Choroid plexus epithelial cell (primary cell): Measurements from ENCODE around the gene CEP295NL.
"Not testable (repeated sequence)": the region's sequence is repeated elsewhere in the genome, so short reads cannot be mapped to it uniquely, and the experiment has no call there.

Experiments used
- DNase-seq: peaks from one replicate; pipeline ENCODE4 v3.0.0-alpha.2; 2010; ENCODE audit warnings: low read depth
- H3K4me3 ChIP-seq: 2 replicates; pipeline ENCODE4 v1.5.1; 2011; ENCODE audit warnings: low read depth, mild to moderate bottlenecking, control low read depth, low read length, moderate library complexity
- TF ChIP-seq, protein P1 (sequence below): conservative IDR thresholded peaks from 2 replicates; pipeline ENCODE4 v1.5.1; 2011; ENCODE audit warnings: low read depth, mild to moderate bottlenecking, control low read depth, inconsistent platforms, low read length, moderate library complexity

The CEP295NL gene

GRCh38 chr17:78878871-78879527, 24.0 kb downstream of the CEP295NL start:
- peak overlapping the region; percentile 17 for H3K4me3 ChIP-seq
- TF ChIP-seq, protein P1, sequence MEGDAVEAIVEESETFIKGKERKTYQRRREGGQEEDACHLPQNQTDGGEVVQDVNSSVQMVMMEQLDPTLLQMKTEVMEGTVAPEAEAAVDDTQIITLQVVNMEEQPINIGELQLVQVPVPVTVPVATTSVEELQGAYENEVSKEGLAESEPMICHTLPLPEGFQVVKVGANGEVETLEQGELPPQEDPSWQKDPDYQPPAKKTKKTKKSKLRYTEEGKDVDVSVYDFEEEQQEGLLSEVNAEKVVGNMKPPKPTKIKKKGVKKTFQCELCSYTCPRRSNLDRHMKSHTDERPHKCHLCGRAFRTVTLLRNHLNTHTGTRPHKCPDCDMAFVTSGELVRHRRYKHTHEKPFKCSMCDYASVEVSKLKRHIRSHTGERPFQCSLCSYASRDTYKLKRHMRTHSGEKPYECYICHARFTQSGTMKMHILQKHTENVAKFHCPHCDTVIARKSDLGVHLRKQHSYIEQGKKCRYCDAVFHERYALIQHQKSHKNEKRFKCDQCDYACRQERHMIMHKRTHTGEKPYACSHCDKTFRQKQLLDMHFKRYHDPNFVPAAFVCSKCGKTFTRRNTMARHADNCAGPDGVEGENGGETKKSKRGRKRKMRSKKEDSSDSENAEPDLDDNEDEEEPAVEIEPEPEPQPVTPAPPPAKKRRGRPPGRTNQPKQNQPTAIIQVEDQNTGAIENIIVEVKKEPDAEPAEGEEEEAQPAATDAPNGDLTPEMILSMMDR = no peak
- DNase-seq = no peak

DNA sequence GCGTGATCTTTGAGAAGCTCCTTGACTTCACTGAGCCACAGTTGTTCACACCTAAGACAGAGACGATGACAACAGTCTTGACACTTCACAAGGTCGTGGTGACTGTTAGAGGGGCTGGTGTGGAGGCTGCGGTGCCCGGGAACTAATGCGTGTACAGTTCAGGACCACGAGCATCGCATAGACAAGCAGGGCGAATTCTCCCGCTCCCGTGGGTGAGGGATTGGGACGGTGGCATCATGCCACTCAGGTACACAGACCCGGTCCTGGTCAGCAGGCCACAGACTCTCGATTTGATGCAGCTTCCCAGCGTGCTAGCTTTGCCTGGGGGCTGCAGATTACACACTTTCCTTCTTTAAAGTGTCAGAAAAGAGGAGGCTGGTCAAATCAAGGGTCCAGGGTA, 24.7 kb downstream of the CEP295NL start:
- H3K4me3 ChIP-seq = no peak overlapping the region
- TF ChIP-seq, protein P1 = no peak

DNA sequence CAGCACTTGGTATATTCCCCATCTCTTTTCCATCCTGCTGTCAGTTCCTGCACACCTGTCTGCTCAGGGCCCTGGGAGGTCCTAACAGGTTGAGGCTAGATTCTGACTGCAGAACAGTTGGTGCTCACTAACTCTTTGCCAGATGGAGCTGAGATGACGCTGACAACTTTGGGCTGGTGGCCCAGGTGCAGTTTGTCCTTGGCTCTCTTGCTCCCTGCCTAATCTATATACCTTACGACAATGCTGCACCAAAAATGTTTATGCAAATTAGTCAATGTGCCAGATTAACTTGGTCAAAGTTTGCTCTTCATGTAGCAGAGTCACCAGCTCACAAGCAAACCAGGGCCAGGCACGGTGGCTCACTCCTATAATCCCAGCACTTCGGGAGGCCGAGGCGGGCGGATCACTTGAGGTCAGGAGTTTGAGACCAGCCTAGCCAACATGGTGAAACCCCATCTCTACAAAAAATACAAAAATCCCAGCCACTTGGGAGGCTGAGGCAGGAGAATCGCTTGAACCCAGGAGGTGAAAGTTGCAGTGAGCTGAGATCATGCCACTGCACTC, 26.0 kb downstream of the CEP295NL start:
- not testable (repeated sequence) for H3K4me3 ChIP-seq, DNase-seq

More for the DNA sequence above, 24.7 kb downstream of the CEP295NL start:
- no peak for DNase-seq

GRCh38 chr17:78876094-78876597, 26.9 kb downstream of the CEP295NL start:
- no peak overlapping the region for H3K4me3 ChIP-seq
- no peak for DNase-seq
- TF ChIP-seq, protein P1 = no peak

GRCh38 chr17:78875363-78876093, 27.5 kb downstream of the CEP295NL start:
- TF ChIP-seq, protein P1 = no peak
- H3K4me3 ChIP-seq = no peak overlapping the region
- DNase-seq = no peak

DNA sequence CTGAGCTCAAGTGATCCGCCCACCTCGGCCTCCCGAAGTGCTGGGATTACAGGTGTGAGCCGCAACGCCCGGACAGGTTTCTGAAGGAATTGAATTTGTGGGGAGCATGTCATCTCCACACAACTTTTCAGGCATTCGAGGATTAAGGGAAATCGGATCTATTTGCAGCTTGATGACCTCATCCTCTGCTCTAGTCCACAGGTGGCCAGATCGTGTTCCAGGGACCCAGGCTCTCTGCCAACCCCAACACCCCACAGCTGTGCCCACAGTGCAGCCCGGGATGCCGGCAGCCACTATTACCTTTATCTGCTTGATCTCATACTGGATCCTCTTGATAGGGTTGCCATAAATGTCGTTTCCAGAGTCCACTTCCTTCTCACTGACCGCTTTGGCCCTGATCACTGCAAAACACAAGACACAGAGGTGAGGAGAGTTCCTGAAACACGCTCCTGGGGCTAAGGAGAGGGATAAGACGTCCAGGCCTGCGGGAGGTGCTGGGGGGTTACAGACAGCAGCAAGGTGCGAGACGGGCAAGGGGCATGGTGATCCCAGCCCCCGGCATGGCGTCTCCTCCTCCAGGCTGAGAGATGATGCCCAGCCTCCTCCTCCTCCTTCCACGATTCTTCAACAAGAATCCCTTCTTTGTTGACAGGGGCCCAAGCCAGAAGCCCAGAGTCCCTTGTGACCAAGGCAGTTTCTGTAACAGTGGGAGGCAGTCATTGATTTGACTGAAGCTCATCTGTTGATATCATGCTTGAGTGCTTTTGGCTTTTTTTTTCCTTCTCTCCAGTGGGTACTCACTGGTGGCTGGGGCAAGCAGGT, 29.3 kb downstream of the CEP295NL start:
- DNase-seq = peak; percentile 56
- H3K4me3 ChIP-seq = no peak overlapping the region
- TF ChIP-seq, protein P1 = no peak

- DNase-seq = no peak
- TF ChIP-seq, protein P1 = no peak
- no peak overlapping the region for H3K4me3 ChIP-seq
Measured at GRCh38 chr17:78872486-78872885, 30.5 kb downstream of the CEP295NL start.
